ENCODE measurements around the gene ZNF175. TPM values are rescaled to one million over a fixed set of nuclear protein-coding genes. Genes with fewer than 3 reads are reported as not detected.

The ZNF175 gene
- 3.7 TPM for total RNA-seq

DNA sequence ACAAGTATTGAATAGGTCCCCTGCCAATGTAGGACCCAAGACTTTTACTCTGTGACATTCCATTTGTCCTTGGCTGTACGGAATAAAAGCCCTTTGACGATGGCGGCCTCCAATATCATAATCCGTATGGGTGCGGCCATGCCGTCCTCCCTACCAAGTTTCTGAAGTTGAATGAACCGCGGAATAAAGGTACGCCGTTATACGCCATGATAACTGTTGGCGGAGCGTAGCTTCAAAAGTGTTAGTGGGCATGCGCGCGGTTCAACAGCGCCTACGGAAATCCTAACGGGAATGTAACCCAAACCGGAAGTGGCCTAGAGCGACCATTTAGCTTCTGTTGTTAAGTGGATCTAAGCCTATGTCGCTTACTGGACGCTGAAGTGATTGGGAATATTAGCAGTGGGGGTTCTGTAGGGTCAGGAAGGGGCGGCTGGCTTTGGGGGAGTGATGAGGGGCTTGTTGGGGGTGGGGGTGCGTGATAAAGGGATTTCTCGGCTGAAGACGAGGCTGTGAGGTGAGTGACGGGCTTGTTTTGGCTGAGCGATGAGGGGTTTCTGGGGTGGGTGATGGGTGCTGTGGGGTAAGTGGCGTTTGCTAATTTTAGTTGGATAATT is at the start of gene ZNF175:
Gene ZNF175 (plus strand): TSS at position 322 of the 614 bp plus-strand sequence. CDS start 2,047 bp downstream, outside the sequence.
- peaks cover 2 to 9% (median 3%) of the 10 kb centered on the region in 3 donors for H3K27me3 ChIP-seq (ENCODE audit: control insufficient read depth in 3 of 3, insufficient read depth in 3 of 3, low read length in 3 of 3)
- H3K4me3 ChIP-seq (ENCODE audit: low read length in 3 of 3): peak within 1 kb of the TSS; percentile 88 to 99 (median 95)
- H3K36me3 ChIP-seq (ENCODE audit: control insufficient read depth in 3 of 3, insufficient read depth in 3 of 3, low read length in 3 of 3): peaks cover 11 to 17% (median 16%) of the 10 kb centered on the region in 3 donors
- peak within 1 kb of the TSS; percentile 74 to 86 (median 76) for H3K9ac ChIP-seq (ENCODE audit: low read depth in 1 of 3, low read length in 3 of 3)
- peak within 1 kb of the TSS; percentile 85 for H3K27ac ChIP-seq (ENCODE audit: low read depth, low read length)
- H3K9me3 ChIP-seq (ENCODE audit: control insufficient read depth in 3 of 3, low read length in 3 of 3): no peaks in the 10 kb centered on the region
- peaks cover 8 to 14% (median 13%) of the 10 kb centered on the region in 3 donors for H3K4me1 ChIP-seq (ENCODE audit: control insufficient read depth in 3 of 3, insufficient read depth in 3 of 3, low read length in 3 of 3)

DNA sequence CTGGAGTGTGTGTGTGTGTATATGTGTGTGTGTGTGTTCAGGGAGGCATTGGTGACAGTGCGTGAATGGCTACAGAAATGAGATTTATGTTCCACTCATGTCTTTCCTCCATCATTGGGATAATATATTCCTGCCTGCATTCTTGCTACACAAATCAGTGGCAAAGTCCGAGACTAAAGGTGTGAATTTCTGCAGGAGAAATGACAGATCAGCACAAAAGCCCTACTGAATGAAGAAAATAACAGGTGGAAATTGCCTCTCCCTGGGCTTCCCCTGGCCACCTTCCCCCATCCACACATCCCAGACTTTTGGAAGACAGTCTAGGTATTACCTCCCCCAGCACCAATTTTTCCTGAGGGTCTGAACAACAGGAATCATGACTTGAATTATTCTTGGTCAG is 49.7 kb upstream of the ZNF175 start:
- Histone ChIP-seq H3K4me3 (ENCODE audit: low read length in 3 of 3) (no peak overlapping the region), H3K36me3 (ENCODE audit: control insufficient read depth in 3 of 3, insufficient read depth in 3 of 3, low read length in 3 of 3) (no peaks in the 10 kb centered on the region), H3K27me3 (ENCODE audit: control insufficient read depth in 3 of 3, insufficient read depth in 3 of 3, low read length in 3 of 3) (peaks cover 0 to 3% (median 3%) of the 10 kb centered on the region in 3 donors), H3K9ac (ENCODE audit: low read depth in 1 of 3, low read length in 3 of 3) (no peak overlapping the region), H3K4me1 (ENCODE audit: control insufficient read depth in 3 of 3, insufficient read depth in 3 of 3, low read length in 3 of 3) (no peaks in the 10 kb centered on the region), H3K9me3 (ENCODE audit: control insufficient read depth in 3 of 3, low read length in 3 of 3) (no peaks in the 10 kb centered on the region), H3K27ac (ENCODE audit: low read depth, low read length) (no peak overlapping the region)

DNA sequence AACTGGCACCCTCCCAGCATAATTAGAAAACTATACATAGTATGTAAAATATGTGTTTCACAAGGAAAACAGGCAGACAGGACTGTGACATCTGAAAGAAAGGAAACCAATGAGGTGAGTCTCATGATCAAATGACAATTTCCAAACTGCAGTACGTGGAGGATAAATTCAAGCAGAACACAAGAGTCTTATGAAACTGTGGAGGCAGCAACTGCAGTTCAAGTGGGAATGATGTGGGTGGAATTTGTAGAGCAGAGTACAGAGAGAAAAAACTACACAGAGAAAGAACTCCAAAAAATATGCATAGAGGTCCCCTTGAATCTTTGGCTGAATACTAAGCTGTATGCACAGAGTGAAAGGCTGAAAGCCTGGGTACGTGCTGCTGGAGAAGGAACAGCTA is 49.3 kb upstream of the ZNF175 start:
- no peaks in the 10 kb centered on the region for H3K36me3 ChIP-seq (ENCODE audit: control insufficient read depth in 3 of 3, insufficient read depth in 3 of 3, low read length in 3 of 3)
- H3K27me3 ChIP-seq (ENCODE audit: control insufficient read depth in 3 of 3, insufficient read depth in 3 of 3, low read length in 3 of 3): peaks cover 0 to 3% (median 3%) of the 10 kb centered on the region in 3 donors
- H3K4me3 ChIP-seq (ENCODE audit: low read length in 3 of 3): no peak overlapping the region
- no peak overlapping the region for H3K27ac ChIP-seq (ENCODE audit: low read depth, low read length)
- H3K4me1 ChIP-seq (ENCODE audit: control insufficient read depth in 3 of 3, insufficient read depth in 3 of 3, low read length in 3 of 3): no peaks in the 10 kb centered on the region
- H3K9ac ChIP-seq (ENCODE audit: low read depth in 1 of 3, low read length in 3 of 3): no peak overlapping the region
- no peaks in the 10 kb centered on the region for H3K9me3 ChIP-seq (ENCODE audit: control insufficient read depth in 3 of 3, low read length in 3 of 3)

DNA sequence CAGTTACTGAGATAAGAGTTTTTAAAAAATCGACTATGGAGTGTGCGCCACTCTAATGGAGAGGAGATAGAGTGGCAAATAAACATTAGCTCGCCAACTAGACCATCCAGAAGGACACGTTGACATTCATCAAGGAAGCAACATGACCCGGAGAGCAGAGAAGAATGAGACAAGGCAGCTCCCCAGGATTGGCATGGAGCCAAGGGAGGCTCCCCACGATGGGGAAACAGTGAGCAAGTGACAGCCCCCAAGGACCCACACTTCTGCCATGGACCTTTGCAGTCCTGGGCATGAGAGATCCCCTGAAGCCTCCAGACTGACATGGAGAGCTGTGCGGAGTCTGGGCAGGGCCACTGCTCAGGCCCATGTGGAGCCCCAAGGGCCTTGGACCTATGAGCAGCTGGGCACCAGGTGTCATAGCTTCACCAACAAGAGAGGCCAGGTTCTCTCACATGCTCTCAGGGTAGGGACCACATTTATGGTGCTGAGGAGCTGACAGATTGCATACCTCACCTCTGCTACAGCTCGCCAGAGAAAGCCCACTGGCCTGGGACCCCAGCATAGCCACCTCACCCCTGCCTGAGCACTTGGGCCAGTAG is 46.3 kb upstream of the ZNF175 start:
- Histone ChIP-seq H3K9me3 (ENCODE audit: control insufficient read depth in 3 of 3, low read length in 3 of 3) (no peaks in the 10 kb centered on the region), H3K9ac (ENCODE audit: low read depth in 1 of 3, low read length in 3 of 3) (no peak overlapping the region), H3K27ac (ENCODE audit: low read depth, low read length) (no peak overlapping the region), H3K27me3 (ENCODE audit: control insufficient read depth in 3 of 3, insufficient read depth in 3 of 3, low read length in 3 of 3) (peaks cover 0 to 3% (median 3%) of the 10 kb centered on the region in 3 donors), H3K36me3 (ENCODE audit: control insufficient read depth in 3 of 3, insufficient read depth in 3 of 3, low read length in 3 of 3) (no peaks in the 10 kb centered on the region), H3K4me1 (ENCODE audit: control insufficient read depth in 3 of 3, insufficient read depth in 3 of 3, low read length in 3 of 3) (no peaks in the 10 kb centered on the region), H3K4me3 (ENCODE audit: low read length in 3 of 3) (no peak overlapping the region)

DNA sequence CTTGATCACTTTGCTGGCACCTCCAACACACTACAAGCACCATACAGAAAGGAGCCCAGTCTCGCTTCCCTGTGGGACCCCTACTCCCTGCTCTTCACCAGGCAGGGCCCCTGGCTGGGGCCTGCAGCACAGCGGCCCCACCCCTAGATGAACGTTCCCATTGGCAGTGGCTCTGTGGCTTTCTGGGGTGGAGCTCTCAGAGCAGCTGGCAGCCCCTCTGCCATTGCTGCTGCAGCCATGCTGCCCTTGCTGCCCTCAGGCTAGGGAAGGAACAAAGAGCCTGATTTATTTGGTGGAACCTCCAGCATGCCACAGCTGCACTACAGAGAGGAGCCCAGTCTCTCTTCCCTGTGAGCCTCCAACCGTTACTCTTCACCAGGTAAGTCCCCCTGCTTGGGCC is 45.4 kb upstream of the ZNF175 start:
- no peaks in the 10 kb centered on the region for H3K9me3 ChIP-seq (ENCODE audit: control insufficient read depth in 3 of 3, low read length in 3 of 3)
- H3K4me1 ChIP-seq (ENCODE audit: control insufficient read depth in 3 of 3, insufficient read depth in 3 of 3, low read length in 3 of 3): no peaks in the 10 kb centered on the region
- H3K4me3 ChIP-seq (ENCODE audit: low read length in 3 of 3): no peak overlapping the region
- H3K27ac ChIP-seq (ENCODE audit: low read depth, low read length): no peak overlapping the region
- H3K9ac ChIP-seq (ENCODE audit: low read depth in 1 of 3, low read length in 3 of 3): no peak overlapping the region
- H3K36me3 ChIP-seq (ENCODE audit: control insufficient read depth in 3 of 3, insufficient read depth in 3 of 3, low read length in 3 of 3): no peaks in the 10 kb centered on the region
- H3K27me3 ChIP-seq (ENCODE audit: control insufficient read depth in 3 of 3, insufficient read depth in 3 of 3, low read length in 3 of 3): peaks cover 0 to 3% (median 3%) of the 10 kb centered on the region in 3 donors

DNA sequence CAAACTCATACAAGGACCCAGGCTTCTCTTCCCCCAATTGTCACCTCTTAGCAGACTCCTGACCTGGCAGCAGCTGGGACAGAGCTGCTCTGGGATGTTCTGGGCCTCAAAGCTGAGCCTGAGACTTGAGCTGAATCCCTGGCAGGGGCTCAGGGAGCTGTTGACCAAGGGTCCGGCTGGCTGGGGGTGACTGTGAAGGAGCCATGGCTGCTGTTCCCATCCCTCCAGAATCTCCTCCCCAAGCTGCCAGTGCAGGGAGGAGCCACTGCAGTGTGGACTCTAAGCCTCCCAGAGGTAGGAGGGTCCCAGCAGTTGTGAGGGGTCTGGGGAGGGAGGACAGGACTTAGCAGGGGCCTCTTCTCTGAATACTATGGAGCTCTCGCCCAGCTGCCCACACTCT is 41.8 kb upstream of the ZNF175 start:
- Histone ChIP-seq H3K4me1 (ENCODE audit: control insufficient read depth in 3 of 3, insufficient read depth in 3 of 3, low read length in 3 of 3) (no peaks in the 10 kb centered on the region), H3K9ac (ENCODE audit: low read depth in 1 of 3, low read length in 3 of 3) (no peak overlapping the region), H3K36me3 (ENCODE audit: control insufficient read depth in 3 of 3, insufficient read depth in 3 of 3, low read length in 3 of 3) (no peaks in the 10 kb centered on the region), H3K27ac (ENCODE audit: low read depth, low read length) (no peak overlapping the region), H3K9me3 (ENCODE audit: control insufficient read depth in 3 of 3, low read length in 3 of 3) (no peaks in the 10 kb centered on the region), H3K4me3 (ENCODE audit: low read length in 3 of 3) (no peak overlapping the region), H3K27me3 (ENCODE audit: control insufficient read depth in 3 of 3, insufficient read depth in 3 of 3, low read length in 3 of 3) (peaks cover 0 to 11% (median 0%) of the 10 kb centered on the region in 3 donors)

DNA sequence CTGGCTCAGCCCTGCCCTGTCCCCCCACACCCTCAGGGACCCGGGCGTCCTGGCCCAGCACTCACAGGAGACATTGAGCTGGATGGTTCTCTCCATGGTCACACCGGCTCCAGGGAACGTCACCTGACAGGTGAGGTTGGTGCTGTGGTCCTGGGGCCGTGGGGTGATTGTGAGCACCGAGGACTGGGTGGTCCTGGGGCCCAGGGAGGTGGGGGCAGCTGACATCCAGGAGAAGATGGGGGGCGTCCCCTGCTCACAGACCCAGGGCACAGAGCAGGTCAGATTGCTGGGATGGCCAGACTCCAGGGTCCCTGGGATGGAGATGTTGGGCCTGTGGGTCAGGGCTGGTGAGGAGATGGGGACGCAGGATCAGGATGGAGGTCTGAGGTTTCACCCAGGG is 40.5 kb upstream of the ZNF175 start:
- no peak overlapping the region for H3K4me3 ChIP-seq (ENCODE audit: low read length in 3 of 3)
- peaks cover 0 to 11% (median 0%) of the 10 kb centered on the region in 3 donors for H3K27me3 ChIP-seq (ENCODE audit: control insufficient read depth in 3 of 3, insufficient read depth in 3 of 3, low read length in 3 of 3)
- H3K4me1 ChIP-seq (ENCODE audit: control insufficient read depth in 3 of 3, insufficient read depth in 3 of 3, low read length in 3 of 3): no peaks in the 10 kb centered on the region
- no peak overlapping the region for H3K9ac ChIP-seq (ENCODE audit: low read depth in 1 of 3, low read length in 3 of 3)
- H3K27ac ChIP-seq (ENCODE audit: low read depth, low read length): no peak overlapping the region
- no peaks in the 10 kb centered on the region for H3K9me3 ChIP-seq (ENCODE audit: control insufficient read depth in 3 of 3, low read length in 3 of 3)
- no peaks in the 10 kb centered on the region for H3K36me3 ChIP-seq (ENCODE audit: control insufficient read depth in 3 of 3, insufficient read depth in 3 of 3, low read length in 3 of 3)

DNA sequence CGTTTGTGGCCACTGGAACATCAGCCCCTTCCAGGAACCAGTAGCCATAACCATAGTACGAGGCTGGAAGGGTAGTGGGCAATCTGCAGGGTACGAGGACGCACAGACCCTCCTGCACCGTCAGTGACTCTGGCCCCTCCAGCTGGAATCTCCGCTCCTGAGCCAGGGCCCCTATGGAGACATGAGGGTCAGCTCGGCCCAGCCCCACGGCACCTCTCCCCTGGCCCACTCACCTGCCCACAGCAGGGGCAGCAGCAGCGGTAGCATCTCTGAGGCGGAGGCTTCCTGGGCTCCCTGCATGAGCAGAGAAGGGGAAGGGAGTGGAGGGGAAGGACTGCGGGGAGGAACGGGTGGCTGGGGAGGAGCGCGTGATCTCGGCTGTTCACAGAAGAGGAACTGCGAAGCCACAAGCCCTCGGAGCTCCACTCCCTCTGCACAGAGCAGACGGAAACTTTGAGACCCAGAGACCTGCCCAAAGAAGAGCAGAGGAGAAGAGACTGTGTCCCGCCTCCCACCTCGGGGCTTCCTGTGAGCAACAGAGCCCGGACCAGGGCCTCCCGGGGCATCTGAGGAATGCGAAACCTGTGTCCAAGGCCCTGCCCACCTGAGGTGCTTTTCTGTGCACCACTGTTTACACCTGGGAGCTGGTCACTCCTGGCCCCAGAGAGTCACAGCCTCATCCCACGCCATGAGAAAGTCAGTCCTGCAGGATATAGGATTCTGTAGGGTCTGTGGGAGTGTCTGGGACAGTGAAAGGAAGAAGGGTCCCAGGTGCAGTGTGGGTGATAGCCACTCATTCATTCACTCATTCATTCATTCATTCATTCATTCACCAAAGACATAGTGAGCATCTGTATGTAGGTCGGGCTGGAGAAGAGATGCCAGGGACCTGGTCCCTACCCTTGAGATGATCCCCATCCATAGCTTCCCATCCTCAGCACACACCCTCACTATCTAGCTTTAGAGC is 39.5 kb upstream of the ZNF175 start, which contains the start of gene SIGLEC6:
Gene SIGLEC6 (minus strand): TSS at position 322 of the 967 bp plus-strand sequence. CDS start 22 bp downstream, at position 300.
- Histone ChIP-seq H3K4me1 (ENCODE audit: control insufficient read depth in 3 of 3, insufficient read depth in 3 of 3, low read length in 3 of 3) (no peaks in the 10 kb centered on the region), H3K27me3 (ENCODE audit: control insufficient read depth in 3 of 3, insufficient read depth in 3 of 3, low read length in 3 of 3) (peaks cover 0 to 11% (median 0%) of the 10 kb centered on the region in 3 donors), H3K27ac (ENCODE audit: low read depth, low read length) (no peak within 1 kb of the TSS), H3K9me3 (ENCODE audit: control insufficient read depth in 3 of 3, low read length in 3 of 3) (no peaks in the 10 kb centered on the region), H3K9ac (ENCODE audit: low read depth in 1 of 3, low read length in 3 of 3) (no peak within 1 kb of the TSS), H3K4me3 (ENCODE audit: low read length in 3 of 3) (no peak within 1 kb of the TSS), H3K36me3 (ENCODE audit: control insufficient read depth in 3 of 3, insufficient read depth in 3 of 3, low read length in 3 of 3) (no peaks in the 10 kb centered on the region)

DNA sequence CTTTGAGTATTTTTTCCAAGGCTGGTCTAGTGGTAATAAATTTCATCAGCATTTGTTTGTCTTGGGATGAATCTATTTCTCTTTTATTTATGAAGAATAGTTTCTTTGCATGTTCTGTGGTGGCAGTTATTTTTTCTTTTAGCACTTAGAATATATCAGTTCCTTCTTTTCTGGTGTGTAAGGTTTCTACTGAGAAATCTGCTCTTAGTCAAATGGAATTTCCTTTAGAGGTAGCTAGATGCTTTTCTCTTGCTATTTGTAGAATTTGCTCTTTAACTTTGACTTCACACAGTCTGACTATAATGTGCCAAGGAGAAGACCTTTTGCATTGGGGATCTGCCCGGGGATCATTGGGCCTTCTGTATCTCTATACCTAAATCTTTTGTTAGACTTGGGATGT is 35.5 kb upstream of the ZNF175 start:
- H3K4me1 ChIP-seq (ENCODE audit: control insufficient read depth in 3 of 3, insufficient read depth in 3 of 3, low read length in 3 of 3): no peaks in the 10 kb centered on the region
- no peaks in the 10 kb centered on the region for H3K9me3 ChIP-seq (ENCODE audit: control insufficient read depth in 3 of 3, low read length in 3 of 3)
- H3K9ac ChIP-seq (ENCODE audit: low read depth in 1 of 3, low read length in 3 of 3): no peak overlapping the region
- H3K36me3 ChIP-seq (ENCODE audit: control insufficient read depth in 3 of 3, insufficient read depth in 3 of 3, low read length in 3 of 3): no peaks in the 10 kb centered on the region
- no peak overlapping the region for H3K27ac ChIP-seq (ENCODE audit: low read depth, low read length)
- peaks cover 5 to 18% (median 5%) of the 10 kb centered on the region in 3 donors for H3K27me3 ChIP-seq (ENCODE audit: control insufficient read depth in 3 of 3, insufficient read depth in 3 of 3, low read length in 3 of 3)
- no peak overlapping the region for H3K4me3 ChIP-seq (ENCODE audit: low read length in 3 of 3)

Data from skeletal muscle tissue (tissue), 4 donors.